Endothelial cell of umbilical vein (primary cell): ENCODE results near the gene DIO1. TPM values are rescaled to one million over a fixed set of nuclear protein-coding genes. Genes with fewer than 3 reads are reported as not detected.

Experiments used
- BruUV-seq: library from RNA; stranded (reverse); fragments of 400-500 nt; replicated peaks from 2 replicates; lab custom pipeline; 2021; lab: Mats Ljungman, UMichigan
- CTCF ChIA-PET: fragments of 300-600, 350-600 bp; sonication (Branson Sonifier 250); formaldehyde crosslinking; loops from one replicate; lab custom pipeline; 2021; ENCODE audit warnings: antibody characterized with exemption, inconsistent platforms; lab: Charles Lee
- POLR2A ChIA-PET: fragments of 300-600, 350-600 bp; sonication (Branson Sonifier 250); formaldehyde crosslinking; loops from one replicate; lab custom pipeline; 2021; ENCODE audit warnings: antibody characterized with exemption, inconsistent platforms; lab: Charles Lee
- DNase-seq: peaks from one replicate; pipeline ENCODE4 v3.0.0-alpha.2; 2011; ENCODE audit warnings: low read depth, low spot score
- FAIRE-seq: peaks from 2 replicates; lab custom pipeline; 2011; peaks lifted over from hg19 to GRCh38; lab: Jason Lieb, UNC
- H2AFZ ChIP-seq: 2 replicates; pipeline ENCODE4 v1.6.0; 2012; ENCODE audit warnings: low read depth, low read length, control low read depth, inconsistent platforms
- H3K27ac ChIP-seq: 2 replicates; pipeline ENCODE4 v1.5.1; 2011; ENCODE audit warnings: low read depth, mild to moderate bottlenecking, control low read depth, low read length, moderate library complexity; ENCODE audit not compliant: insufficient read depth
- H3K27me3 ChIP-seq, 2 experiments: 2 replicates each; pipeline versions ENCODE4 v1.6.0 to v1.6.1; 2011; ENCODE audit warnings: low read length in 2 of 2, mixed read lengths in 1 of 2; ENCODE audit not compliant: control insufficient read depth in 2 of 2, insufficient read depth in 2 of 2
- H3K36me3 ChIP-seq, 2 experiments: 2 replicates in 1 of 2; 3 replicates in 1 of 2; pipeline ENCODE4 v1.5.1; 2011; ENCODE audit warnings: low read length in 2 of 2, mild to moderate bottlenecking in 1 of 2, moderate library complexity in 1 of 2; ENCODE audit not compliant: control insufficient read depth in 2 of 2, insufficient read depth in 2 of 2; ENCODE audit errors: extremely low read depth in 1 of 2
- H3K4me1 ChIP-seq: 3 replicates; pipeline ENCODE4 v1.5.1; 2011; ENCODE audit warnings: mild to moderate bottlenecking, low read length; ENCODE audit not compliant: control insufficient read depth, insufficient read depth; ENCODE audit errors: extremely low read depth
- H3K4me2 ChIP-seq: 2 replicates; pipeline ENCODE4 v1.6.1; 2011; ENCODE audit warnings: low read length, control low read depth, mixed read lengths; ENCODE audit not compliant: insufficient read depth
- H3K4me3 ChIP-seq, 3 experiments: fragments of 200-600 bp in 1 of 3; sonication (generic), shearing (Covaris generic) in 1 of 3; replicated peaks in 1 of 3; 2 replicates each; pipeline ENCODE4 v1.5.1; 2011 to 2016; ENCODE audit warnings: control low read depth in 3 of 3, low read length in 3 of 3, mild to moderate bottlenecking in 2 of 3, inconsistent platforms in 1 of 3, low read depth in 1 of 3, moderate library complexity in 1 of 3; ENCODE audit not compliant: insufficient read depth in 1 of 3
- H3K79me2 ChIP-seq: 2 replicates; pipeline ENCODE4 v1.6.0; 2012; ENCODE audit warnings: low read length, inconsistent platforms; ENCODE audit not compliant: control insufficient read depth, insufficient read depth
- H3K9ac ChIP-seq: replicated peaks from 2 replicates; pipeline ENCODE3; 2011; ENCODE audit warnings: low read length, control low read depth; ENCODE audit not compliant: insufficient read depth; ENCODE audit errors: extremely low read depth
- H3K9me1 ChIP-seq: replicated peaks from 3 replicates; pipeline ENCODE4 v1.6.0; 2011; ENCODE audit warnings: mild to moderate bottlenecking, low read length; ENCODE audit not compliant: control insufficient read depth, insufficient read depth; ENCODE audit errors: extremely low read depth
- H3K9me3 ChIP-seq: replicated peaks from 2 replicates; pipeline ENCODE4 v1.5.1; 2012; ENCODE audit warnings: low read length, inconsistent platforms; ENCODE audit not compliant: control insufficient read depth, insufficient read depth
- H4K20me1 ChIP-seq: replicated peaks from 2 replicates; pipeline ENCODE3; 2011; ENCODE audit warnings: mild to moderate bottlenecking, low read length; ENCODE audit not compliant: control insufficient read depth, insufficient read depth; ENCODE audit errors: extremely low read depth
- CTCF ChIP-seq, 2 donors: IDR thresholded peaks; 1 replicate in 1 of 2; 2 replicates in 1 of 2; pipeline ENCODE4 v1.5.1; 2011; ENCODE audit warnings: low read length in 2 of 2, mild to moderate bottlenecking in 2 of 2, moderate library complexity in 2 of 2, control low read depth in 1 of 2, inconsistent platforms in 1 of 2, low read depth in 1 of 2; ENCODE audit not compliant: insufficient read depth in 1 of 2; ENCODE audit errors: extremely low read depth in 1 of 2
- EZH2 ChIP-seq: IDR thresholded peaks from 2 replicates; pipeline ENCODE4 v1.6.1; 2012; ENCODE audit warnings: borderline replicate concordance, low read depth, mild to moderate bottlenecking, moderate library complexity, low read length, inconsistent platforms; ENCODE audit not compliant: severe bottlenecking
- FOS ChIP-seq: IDR thresholded peaks from 2 replicates; pipeline ENCODE4 v1.6.1; 2011; ENCODE audit warnings: mild to moderate bottlenecking, low read length, moderate library complexity, borderline replicate concordance; ENCODE audit not compliant: insufficient read depth
- GATA2 ChIP-seq: IDR thresholded peaks from 2 replicates; pipeline ENCODE4 v1.7.0; 2011; ENCODE audit warnings: low read depth, mild to moderate bottlenecking, moderate library complexity, mixed read lengths, low read length; ENCODE audit not compliant: insufficient read length, insufficient read depth
- JUN ChIP-seq: IDR thresholded peaks from 2 replicates; pipeline ENCODE4 v1.6.1; 2011; ENCODE audit warnings: borderline replicate concordance, low read depth; ENCODE audit not compliant: insufficient read length, insufficient read depth
- MYC ChIP-seq: IDR thresholded peaks from one replicate; pipeline ENCODE4 v1.6.1; 2011; ENCODE audit warnings: mild to moderate bottlenecking, low read depth, low read length
- POLR2A ChIP-seq: IDR thresholded peaks from 2 replicates; pipeline ENCODE4 v1.6.1; 2012; ENCODE audit warnings: low read depth, mild to moderate bottlenecking, control low read depth, low read length
- POLR2AphosphoS5 ChIP-seq: IDR thresholded peaks from 2 replicates; pipeline ENCODE4 v1.6.1; 2012; ENCODE audit warnings: low read depth, mild to moderate bottlenecking, control low read depth, low read length, moderate library complexity; ENCODE audit not compliant: insufficient read depth
- dilution Hi-C: fragments of 300-500 bp; cut with MboI; formaldehyde crosslinking; loops from one replicate; pipeline ENCODE4 v1.15.0; 2019; ENCODE audit warnings: low sequenced_read_pairs; ENCODE audit not compliant: extremely low pct_ligation_motif_present
- intact Hi-C: fragments of 100-400 bp; cut with micrococcal nuclease; formaldehyde crosslinking; loops from one replicate; pipeline ENCODE4 v1.10.0; 2022
- polyA plus RNA-seq, 4 experiments: library from polyadenylated mRNA; depleted of rRNA in 3 of 4; stranded (reverse) in 3 of 4; unstranded in 1 of 4; fragments of >200 nt; gene quantifications; 2 replicates each; pipeline versions ENCODE4 v1.2.1 to v1.2.3, GENCODE V29; 2011 to 2012; ENCODE audit warnings: missing spikeins in 1 of 4
- total RNA-seq: library from RNA; stranded (reverse); gene quantifications from 2 replicates; pipeline ENCODE4 v1.2.3, GENCODE V29; 2021
- TF ChIP-seq, protein P1 (sequence below): IDR thresholded peaks from 2 replicates; pipeline ENCODE4 v1.6.1; 2011; ENCODE audit not compliant: insufficient read depth, insufficient read length

The DIO1 gene
- total and polyA plus RNA-seq, 2 donors (not counting 3 experiments of a cell fraction or from before 2014, with no cell fraction given): not detected

DNA sequence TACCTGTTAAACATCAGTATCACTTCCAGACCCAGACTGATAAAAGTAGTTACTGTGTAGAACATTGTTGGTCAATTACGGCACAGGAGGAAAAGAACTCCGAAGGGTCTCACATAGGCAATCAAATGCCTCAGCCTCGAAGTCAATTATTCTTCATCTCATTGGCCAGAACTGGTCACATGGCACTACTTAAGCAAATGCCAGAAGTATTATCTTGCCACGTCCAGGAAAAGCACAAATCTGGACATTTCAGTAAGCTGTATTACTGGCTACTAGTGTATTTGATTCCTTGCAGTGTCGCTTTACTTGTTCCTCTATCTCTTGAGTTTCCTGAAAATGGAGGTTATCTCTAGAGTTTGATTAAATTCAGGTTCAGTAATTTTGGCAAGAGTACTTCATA is 24.4 kb downstream of the DIO1 start:
- Histone ChIP-seq H3K27me3 (no peaks in the 10 kb centered on the region), H3K9ac (no peak overlapping the region), H3K4me3 (no peak overlapping the region), H4K20me1 (no peaks in the 10 kb centered on the region), H3K9me3 (no peaks in the 10 kb centered on the region), H3K27ac (no peak overlapping the region), H3K4me1 (no peaks in the 10 kb centered on the region), H3K4me2 (no peak overlapping the region), H3K9me1 (no peaks in the 10 kb centered on the region), H3K36me3 (peaks cover 3 to 4% of the 10 kb centered on the region in 2 experiments), H3K79me2 (no peaks in the 10 kb centered on the region), H2AFZ (no peak overlapping the region)
- intact Hi-C loops: no loop called here
- ChIA-PET POLR2A (no interaction called here), CTCF (no interaction called here)
- TF ChIP-seq GATA2 (no peak), CTCF (IDR thresholded peaks at IDR 0.05; ENCODE audit: extremely low read depth in 1 of 2, insufficient read depth in 1 of 2, low read depth in 1 of 2, low read length in 2 of 2) (no peak), POLR2AphosphoS5 (no peak), MYC (no peak), EZH2 (no peak), JUN (no peak), FOS (no peak), POLR2A (no peak)
- TF ChIP-seq, protein P1, sequence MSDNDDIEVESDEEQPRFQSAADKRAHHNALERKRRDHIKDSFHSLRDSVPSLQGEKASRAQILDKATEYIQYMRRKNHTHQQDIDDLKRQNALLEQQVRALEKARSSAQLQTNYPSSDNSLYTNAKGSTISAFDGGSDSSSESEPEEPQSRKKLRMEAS: no peak
- dilution Hi-C loops: no loop called here
- DNase-seq (no peak), FAIRE-seq (no peak)
- BruUV-seq: no TSS peak
